Nephron progenitor cell (in vitro differentiated cells): ENCODE results near the gene ODAD4.

ENCODE experiments used
- DNase-seq: peaks from one replicate; pipeline ENCODE4 v3.0.0; 2021
- H3K27ac Mint-ChIP-seq: 2 replicates; pipeline ENCODE4 v1.8.0; 2021; ENCODE audit warnings: mild to moderate bottlenecking, moderate library complexity, mixed read lengths
- H3K27me3 Mint-ChIP-seq: 2 replicates; pipeline ENCODE4 v1.8.0; 2021; ENCODE audit warnings: mild to moderate bottlenecking, low read depth, mixed read lengths; ENCODE audit not compliant: poor library complexity
- H3K36me3 Mint-ChIP-seq: 2 replicates; pipeline ENCODE4 v1.8.0; 2021; ENCODE audit warnings: low read depth, mixed read lengths
- H3K4me1 Mint-ChIP-seq: 2 replicates; pipeline ENCODE4 v1.8.0; 2021; ENCODE audit warnings: mixed read lengths
- H3K4me3 Mint-ChIP-seq: 2 replicates; pipeline ENCODE4 v1.8.0; 2021; ENCODE audit warnings: mild to moderate bottlenecking, moderate library complexity, mixed read lengths
- H3K9me3 Mint-ChIP-seq: 2 replicates; pipeline ENCODE4 v1.8.0; 2021; ENCODE audit warnings: mild to moderate bottlenecking, moderate library complexity, mixed read lengths
- TF ChIP-seq, protein P1 (sequence below): fragments of 200-600 bp; sonication (generic); IDR thresholded peaks from 2 replicates; pipeline ENCODE4 v1.5.0; 2021; ENCODE audit warnings: antibody characterized with exemption

ODAD4 gene

DNA sequence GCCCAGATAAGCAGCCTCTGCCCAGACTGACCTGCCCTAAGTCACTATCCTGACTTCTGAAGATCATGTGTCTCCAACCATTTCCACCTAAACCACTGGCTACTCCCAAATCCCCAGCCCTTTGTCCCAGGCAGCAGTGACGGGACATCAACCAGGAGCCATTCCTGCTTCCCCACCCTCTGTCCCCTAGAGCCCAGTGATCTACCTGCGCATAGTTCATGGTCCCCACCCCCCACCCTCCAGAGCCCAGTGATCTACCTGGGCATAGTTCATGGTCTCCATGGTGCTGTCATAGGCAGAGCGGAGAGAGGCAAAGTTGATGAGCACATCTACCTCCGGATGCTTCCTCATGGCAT, 38.4 kb upstream of the ODAD4 start:
- Mint-ChIP-seq H3K9me3 (no peaks in the 10 kb centered on the region), H3K27ac (peak overlapping the region; percentile 32), H3K27me3 (no peaks in the 10 kb centered on the region), H3K4me1 (peaks cover 16% of the 10 kb centered on the region), H3K4me3 (no peak overlapping the region), H3K36me3 (peaks cover 71% of the 10 kb centered on the region)
- DNase-seq = no peak
- TF ChIP-seq, protein P1, sequence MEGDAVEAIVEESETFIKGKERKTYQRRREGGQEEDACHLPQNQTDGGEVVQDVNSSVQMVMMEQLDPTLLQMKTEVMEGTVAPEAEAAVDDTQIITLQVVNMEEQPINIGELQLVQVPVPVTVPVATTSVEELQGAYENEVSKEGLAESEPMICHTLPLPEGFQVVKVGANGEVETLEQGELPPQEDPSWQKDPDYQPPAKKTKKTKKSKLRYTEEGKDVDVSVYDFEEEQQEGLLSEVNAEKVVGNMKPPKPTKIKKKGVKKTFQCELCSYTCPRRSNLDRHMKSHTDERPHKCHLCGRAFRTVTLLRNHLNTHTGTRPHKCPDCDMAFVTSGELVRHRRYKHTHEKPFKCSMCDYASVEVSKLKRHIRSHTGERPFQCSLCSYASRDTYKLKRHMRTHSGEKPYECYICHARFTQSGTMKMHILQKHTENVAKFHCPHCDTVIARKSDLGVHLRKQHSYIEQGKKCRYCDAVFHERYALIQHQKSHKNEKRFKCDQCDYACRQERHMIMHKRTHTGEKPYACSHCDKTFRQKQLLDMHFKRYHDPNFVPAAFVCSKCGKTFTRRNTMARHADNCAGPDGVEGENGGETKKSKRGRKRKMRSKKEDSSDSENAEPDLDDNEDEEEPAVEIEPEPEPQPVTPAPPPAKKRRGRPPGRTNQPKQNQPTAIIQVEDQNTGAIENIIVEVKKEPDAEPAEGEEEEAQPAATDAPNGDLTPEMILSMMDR = no peak

DNA sequence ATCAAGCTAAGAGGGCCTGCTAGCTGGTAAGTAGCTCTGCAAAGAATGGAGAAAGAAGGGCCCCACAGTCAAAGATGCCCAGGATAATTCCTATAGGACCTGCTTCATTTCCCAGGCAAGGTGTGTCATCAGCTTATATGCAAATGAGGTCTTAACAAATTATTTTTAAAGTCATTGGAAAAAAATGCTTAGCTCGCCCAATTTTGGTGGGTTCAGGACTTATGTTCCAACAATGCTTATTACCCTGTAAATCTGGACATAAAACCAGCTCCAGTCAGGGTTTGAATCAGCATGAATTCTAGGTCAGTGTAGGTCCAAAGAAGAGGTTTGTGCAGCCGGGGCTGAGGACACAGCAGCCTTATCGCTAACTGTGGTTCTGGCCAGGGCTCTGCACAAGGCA, 37.0 kb upstream of the ODAD4 start:
- TF ChIP-seq, protein P1 = no peak
- H3K36me3 Mint-ChIP-seq = peaks cover 67% of the 10 kb centered on the region
- H3K27ac Mint-ChIP-seq = no peak overlapping the region
- no peaks in the 10 kb centered on the region for H3K9me3 Mint-ChIP-seq
- no peak overlapping the region for H3K4me3 Mint-ChIP-seq
- H3K4me1 Mint-ChIP-seq = peaks cover 21% of the 10 kb centered on the region
- no peaks in the 10 kb centered on the region for H3K27me3 Mint-ChIP-seq
- no peak for DNase-seq

DNA sequence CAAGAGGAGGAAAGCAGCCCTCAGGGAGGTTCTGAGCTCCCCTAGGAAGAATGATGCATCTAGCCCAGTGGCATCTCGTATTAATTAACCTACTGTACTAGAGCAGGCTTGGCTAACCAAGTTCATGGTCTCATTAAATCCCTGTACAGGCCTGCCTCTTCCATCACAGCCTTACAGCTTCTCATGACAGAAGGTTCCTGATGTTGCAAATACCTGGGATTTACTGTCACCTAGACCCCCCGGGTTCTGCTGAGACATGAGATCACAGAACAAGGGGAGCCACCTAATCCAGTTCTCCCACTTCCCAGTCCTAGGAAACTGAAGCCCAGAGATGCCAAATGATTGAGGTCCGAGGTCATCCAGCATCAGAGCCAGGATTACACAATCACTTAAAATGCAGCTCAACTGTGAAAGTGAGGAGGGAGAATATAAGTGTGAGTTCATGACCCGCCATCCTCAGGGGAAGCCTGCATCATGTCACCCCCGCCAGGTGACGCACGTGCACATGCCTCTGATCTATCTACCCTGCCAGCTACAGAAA, 35.6 kb upstream of the ODAD4 start:
- Mint-ChIP-seq H3K4me3 (no peak overlapping the region), H3K36me3 (peaks cover 73% of the 10 kb centered on the region), H3K4me1 (peaks cover 21% of the 10 kb centered on the region), H3K27ac (peak overlapping the region; percentile 97), H3K27me3 (no peaks in the 10 kb centered on the region), H3K9me3 (no peaks in the 10 kb centered on the region)
- TF ChIP-seq, protein P1 = no peak
- DNase-seq = no peak

DNA sequence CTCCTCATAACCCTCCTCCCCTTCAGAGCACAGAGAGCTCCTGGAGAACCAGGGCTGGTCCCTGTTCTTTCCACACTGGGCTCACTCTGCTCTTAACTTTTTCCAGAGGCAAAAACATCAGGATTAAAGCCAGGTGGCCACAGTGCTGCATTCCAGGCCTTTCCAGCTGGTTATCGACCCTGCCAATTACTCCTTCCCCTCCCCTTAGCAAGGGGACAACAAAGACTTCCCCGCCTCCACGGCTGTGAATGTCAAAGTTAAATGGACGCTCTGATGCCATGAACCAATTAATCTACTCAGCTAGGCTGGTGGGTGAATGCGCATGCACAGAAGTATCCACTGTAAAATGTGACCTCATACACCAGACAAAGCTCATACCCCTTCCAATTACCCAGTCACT, 34.8 kb upstream of the ODAD4 start:
- peak overlapping the region; percentile 97 for H3K27ac Mint-ChIP-seq
- peaks cover 74% of the 10 kb centered on the region for H3K36me3 Mint-ChIP-seq
- peaks cover 21% of the 10 kb centered on the region for H3K4me1 Mint-ChIP-seq
- no peak for DNase-seq
- no peaks in the 10 kb centered on the region for H3K9me3 Mint-ChIP-seq
- H3K4me3 Mint-ChIP-seq = no peak overlapping the region
- TF ChIP-seq, protein P1 = no peak
- no peaks in the 10 kb centered on the region for H3K27me3 Mint-ChIP-seq

DNA sequence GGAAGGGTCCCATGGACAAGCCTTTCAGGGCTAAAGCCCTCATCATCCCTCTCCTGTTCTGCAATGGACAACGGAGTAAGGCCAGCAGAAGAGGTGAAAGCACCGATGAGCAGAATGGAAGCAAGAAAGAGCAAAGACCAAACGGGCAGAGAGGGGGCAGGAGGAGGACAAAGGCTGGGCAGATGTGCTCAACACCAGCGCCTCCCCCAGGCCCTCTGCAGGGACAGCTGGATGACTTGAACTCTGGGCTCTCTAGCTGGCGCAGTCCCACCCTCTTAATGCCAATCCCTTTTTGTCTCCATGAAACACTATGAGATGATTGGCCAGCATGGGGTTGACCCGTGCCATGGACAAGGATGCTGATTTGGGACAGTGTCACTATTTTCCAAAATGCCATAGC, 33.7 kb upstream of the ODAD4 start:
- no peaks in the 10 kb centered on the region for H3K27me3 Mint-ChIP-seq
- H3K36me3 Mint-ChIP-seq = peaks cover 80% of the 10 kb centered on the region
- H3K9me3 Mint-ChIP-seq = no peaks in the 10 kb centered on the region
- H3K27ac Mint-ChIP-seq = no peak overlapping the region
- DNase-seq = no peak
- no peak overlapping the region for H3K4me3 Mint-ChIP-seq
- peaks cover 21% of the 10 kb centered on the region for H3K4me1 Mint-ChIP-seq
- TF ChIP-seq, protein P1 = no peak

DNA sequence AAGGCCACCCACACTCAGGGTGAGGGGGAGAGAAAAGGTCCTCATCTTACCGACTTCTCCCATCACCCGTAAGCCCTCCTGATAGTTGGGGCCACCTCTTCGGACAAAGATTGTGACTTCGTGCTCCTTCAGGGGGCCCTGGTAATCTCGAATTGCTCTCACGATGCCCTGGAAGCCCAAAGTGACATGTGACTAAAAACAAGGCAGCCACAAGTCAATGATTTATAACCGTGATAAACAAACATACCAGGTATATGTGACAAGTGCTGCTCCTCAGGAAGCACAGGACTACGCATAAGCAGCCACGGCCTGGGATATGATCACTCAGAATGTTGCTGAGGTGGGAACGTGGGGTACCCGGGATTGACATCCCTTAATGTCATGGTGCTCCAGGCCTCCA, 28.8 kb upstream of the ODAD4 start:
- peak overlapping the region; percentile 84 for H3K27ac Mint-ChIP-seq
- no peak for DNase-seq
- H3K4me1 Mint-ChIP-seq = peaks cover 8% of the 10 kb centered on the region
- H3K4me3 Mint-ChIP-seq = no peak overlapping the region
- TF ChIP-seq, protein P1 = no peak
- H3K27me3 Mint-ChIP-seq = no peaks in the 10 kb centered on the region
- no peaks in the 10 kb centered on the region for H3K9me3 Mint-ChIP-seq
- peaks cover 74% of the 10 kb centered on the region for H3K36me3 Mint-ChIP-seq
